HG03354 (cell line): ENCODE data around the gene TTLL8.

Experiments
- ATAC-seq: cut with Tn5 transposase; IDR thresholded peaks from one replicate; pipeline ENCODE4 v1.9.1; 2021; ENCODE audit warnings: mild to moderate bottlenecking; ENCODE audit not compliant: unreplicated experiment, poor library complexity, severe bottlenecking

The TTLL8 gene

GRCh38 chr22:50084080-50084477, 26.0 kb upstream of the TTLL8 start:
- no peak for ATAC-seq

DNA sequence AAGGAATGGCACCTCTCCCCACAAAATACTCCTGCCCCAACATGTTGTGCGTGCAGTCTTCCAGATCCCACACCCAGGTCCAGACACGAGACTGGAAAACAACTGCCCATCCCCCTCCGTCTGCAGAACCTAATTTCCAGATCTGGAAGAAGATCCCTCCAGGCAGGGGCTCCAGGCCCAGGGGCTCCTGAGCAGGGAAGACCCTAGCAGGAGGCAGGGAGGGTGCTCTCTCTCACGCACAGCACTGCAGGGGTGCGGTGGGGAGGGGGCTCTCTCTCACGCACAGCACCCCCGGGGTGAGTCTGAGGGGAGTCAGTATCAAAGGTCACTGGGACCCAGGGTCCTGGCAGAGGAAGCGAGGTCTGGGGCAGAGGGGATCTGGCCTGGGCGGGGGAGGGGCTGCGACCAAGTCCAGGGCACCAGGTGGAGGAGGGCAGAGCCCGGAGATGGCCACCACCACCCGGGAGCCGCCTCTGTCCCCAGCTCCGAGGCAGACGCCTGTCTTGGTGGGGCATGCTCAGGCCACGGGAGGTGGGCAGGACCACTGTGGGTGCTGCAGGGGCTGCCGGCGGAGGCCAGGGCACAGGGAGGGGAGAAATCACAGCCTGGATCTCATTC, 25.5 kb upstream of the TTLL8 start:
- ATAC-seq, result no peak

- ATAC-seq, result no peak
These were observed 24.9 kb upstream of the TTLL8 start for GRCh38 chr22:50082961-50083461.

DNA sequence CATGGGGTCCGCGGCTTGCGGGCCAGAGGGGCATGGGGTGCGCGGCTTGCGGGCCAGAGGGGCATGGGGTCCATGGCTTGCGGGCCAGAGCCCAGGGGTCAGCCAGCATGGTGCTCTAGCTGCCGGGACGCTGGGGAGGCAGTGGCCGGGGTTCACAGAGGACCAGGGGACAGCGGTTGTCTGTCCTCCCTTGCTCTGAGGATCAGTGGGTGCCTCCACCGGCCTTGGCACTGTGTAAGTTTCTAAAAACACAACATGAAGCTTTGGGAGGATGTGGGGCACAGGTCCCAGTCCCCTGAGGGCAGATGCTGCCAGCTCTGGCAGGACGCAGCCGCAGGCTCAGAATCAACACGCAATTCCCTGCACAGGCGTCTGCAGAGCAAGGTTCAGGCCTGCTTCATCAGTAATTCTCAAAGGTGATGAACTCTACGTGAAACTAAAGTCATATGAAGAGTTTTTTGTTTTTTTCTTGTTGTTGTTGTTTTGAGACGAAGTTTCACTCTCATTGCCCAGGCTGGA, 24.2 kb upstream of the TTLL8 start:
- ATAC-seq, result no peak

DNA sequence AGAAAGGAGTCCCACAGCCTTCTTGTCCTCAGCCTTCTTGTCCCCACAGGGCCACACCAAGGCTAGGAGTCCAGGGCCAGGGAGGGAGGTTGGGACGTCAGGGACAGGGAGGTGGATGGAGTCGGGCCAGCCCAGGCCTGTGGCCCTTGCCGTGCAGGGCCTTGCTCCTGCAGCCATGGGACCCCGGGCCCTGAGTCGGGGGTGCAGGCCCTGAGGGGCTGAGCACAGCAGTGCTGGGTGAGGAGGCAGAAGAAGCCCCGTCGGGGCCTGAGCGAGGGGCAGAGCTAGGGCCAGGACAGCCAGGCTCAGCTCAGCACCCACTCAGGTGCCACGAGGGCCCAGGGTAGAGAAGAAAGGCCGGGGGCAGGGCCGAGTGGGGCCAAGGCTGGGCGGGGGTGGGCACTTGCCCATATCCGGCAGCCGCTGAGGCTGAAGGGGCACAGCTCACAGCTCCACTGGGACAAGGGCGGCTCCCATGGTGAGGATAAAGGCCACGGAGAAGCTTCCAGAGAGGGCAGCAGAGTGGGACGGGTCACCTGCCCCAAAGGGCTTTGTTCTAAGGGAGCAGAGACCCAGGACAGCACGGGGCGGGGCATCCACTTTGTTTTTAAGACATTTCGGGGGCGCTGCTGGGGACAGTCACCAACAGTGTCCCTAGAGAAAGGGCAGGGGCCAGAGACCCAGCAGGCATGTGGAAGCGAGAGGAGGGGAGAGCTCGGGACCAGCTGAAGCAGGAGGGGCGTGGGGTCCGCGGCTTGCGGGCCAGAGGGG, 23.5 kb upstream of the TTLL8 start:
- ATAC-seq, result no peak

DNA sequence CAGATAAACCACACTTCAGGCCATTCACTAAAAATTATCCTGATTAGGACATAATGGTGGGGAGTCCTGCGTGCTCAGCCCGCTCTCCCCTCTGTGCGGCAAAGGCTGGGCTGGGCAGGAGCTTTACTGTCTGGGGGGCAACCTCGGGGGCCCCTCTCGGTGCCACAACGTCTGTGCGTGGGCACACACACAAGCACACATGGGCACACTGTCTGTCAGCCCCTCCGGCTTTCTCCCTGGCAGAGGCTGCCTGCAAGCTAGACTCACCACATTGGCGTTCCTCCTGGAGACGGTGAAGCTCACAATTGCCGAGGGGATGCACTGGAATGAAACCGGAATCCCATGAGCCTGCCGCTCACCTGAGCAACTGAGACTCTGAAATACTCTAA, 22.0 kb upstream of the TTLL8 start:
- no peak for ATAC-seq

DNA sequence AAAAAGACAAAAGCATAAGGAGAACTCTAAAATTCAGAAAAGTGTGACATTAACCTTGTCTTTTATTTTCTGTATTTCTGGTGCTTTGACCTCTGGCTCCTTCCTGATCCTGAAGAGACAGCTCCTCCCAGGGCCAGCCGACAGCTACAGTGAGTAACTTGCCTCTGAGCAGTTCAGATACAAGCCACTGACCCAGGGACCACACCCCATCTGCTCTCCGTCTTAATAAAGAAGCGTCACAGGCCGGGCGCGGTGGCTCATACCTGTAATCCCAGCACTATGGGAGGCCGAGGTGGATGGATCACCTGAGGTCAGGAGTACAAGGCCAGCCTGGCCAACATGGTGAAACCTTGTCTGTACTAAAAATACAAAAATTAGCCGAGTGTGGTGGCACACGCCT, 20.7 kb upstream of the TTLL8 start:
- no peak for ATAC-seq

- no peak for ATAC-seq
These were observed 20.1 kb upstream of the TTLL8 start for GRCh38 chr22:50078246-50078645.

DNA sequence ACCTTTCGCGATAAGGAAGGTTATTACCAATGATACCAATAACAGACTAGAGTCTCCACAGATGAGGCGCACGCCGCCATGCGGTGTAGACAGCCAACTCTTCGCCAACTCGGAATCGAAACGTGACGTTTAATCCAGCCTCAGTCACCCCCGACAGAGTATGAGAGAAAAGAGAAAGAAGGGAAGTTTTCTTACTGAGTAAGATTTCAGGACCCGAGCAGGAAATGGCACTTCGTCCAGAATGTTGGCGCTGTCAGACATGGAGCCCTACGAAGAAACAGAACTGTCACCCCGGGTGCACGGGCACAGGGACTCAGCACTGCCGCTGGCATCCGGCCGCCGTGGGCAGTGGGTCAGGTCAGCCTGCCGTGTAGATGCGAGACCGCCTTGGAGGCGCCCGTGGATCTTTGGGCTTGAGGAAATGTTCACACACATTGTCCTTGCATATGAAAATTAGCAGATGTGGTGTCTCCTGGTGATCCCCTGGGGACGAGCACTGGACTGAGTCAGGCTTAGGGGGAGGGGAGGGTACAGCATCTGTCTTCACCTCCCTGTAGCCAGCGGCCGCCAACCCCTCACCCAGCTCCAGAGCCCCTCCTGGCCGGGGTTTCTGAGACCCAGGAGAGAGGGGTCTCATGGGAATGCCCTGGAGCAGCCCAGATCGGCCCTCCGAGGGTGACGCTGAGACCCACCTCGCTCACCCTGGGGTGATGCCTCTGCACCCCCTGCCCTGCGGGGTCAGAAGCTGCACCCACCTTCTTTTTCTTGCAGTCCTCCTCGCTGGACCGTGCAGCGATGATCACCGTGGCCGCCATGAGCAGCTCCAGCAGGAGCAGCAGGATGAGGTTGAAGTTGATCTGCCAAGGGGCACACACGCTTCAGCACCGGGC, 18.8 kb upstream of the TTLL8 start:
- ATAC-seq, result no peak

GRCh38 chr22:50074551-50075530, 16.7 kb upstream of the TTLL8 start:
- ATAC-seq, result no peak

DNA sequence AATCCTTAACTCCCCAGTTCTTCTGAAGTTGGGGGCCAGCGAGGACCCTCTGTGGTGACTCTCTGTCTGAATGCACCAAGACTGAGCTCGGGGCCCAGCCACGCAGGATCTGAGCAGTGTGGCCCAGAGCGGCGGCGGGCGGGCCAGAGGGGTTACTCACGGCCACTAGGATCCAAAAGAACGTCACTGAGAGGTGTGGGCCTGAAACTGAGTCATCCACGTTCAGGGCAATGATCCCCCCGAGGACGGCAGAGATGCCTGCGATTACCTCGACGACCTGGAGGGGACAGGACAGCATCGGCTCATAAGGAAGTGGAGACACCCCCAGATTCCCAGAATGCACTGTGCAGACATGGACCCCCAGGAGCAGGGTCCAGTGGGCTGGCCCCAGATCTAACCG, 16.0 kb upstream of the TTLL8 start:
- no peak for ATAC-seq

GRCh38 chr22:50072714-50073538, 14.8 kb upstream of the TTLL8 start:
- ATAC-seq, result no peak

DNA sequence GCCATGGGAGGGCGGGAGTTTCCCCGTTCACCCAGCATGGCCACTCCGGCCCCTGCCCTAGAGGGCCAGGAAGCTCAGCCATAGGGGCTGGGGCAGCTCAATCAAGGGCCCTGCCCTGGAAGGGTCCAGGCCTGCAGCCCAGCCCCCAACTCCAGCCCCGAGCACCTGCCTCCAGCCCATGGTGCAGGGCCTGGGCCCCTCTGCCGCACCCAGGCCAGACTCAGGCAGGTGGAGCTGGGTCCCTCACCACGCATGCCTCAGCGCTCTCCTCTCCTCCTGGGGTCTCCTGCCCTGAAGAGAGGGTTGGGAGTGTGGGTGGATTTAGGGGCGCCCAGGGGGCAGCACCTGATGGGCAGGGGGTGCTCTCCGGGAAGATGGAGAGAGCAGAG, 14.1 kb upstream of the TTLL8 start:
- no peak for ATAC-seq

DNA sequence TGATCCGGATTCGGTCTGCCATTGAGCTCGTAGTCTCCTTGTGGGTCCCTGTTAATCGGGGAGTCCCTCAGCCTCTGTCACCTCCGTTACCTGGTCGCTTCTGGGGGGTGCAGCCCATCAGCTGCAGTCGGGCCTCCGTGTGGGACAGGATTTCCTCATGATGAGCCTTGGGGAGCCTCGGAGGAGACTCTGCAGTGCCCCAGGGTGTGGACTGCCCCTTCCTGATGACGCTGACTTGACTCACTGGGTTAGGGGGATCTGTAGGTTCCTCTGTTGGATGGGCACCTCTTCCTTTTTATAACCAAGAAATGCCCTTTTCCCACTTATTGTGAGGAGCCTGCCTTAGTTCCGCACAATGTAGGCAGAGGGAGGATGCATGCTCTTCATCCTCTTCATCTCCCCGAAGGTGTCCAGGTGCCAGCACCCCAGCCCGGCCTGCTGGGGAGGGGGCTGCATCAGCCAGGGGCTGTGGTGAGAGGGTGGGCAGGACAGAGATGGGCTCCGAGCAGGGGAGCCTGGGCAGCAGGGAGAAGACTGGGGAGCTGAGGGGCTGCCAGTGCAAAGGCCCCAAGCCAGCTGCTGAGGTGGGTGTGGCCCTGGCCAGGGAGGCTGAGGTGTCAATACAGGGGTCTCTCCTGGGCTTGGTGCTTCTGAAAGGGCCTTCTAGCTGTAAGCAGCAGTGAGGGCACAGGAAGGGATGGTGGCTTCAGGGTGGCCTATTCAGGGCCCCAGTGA, 13.5 kb upstream of the TTLL8 start:
- no peak for ATAC-seq

DNA sequence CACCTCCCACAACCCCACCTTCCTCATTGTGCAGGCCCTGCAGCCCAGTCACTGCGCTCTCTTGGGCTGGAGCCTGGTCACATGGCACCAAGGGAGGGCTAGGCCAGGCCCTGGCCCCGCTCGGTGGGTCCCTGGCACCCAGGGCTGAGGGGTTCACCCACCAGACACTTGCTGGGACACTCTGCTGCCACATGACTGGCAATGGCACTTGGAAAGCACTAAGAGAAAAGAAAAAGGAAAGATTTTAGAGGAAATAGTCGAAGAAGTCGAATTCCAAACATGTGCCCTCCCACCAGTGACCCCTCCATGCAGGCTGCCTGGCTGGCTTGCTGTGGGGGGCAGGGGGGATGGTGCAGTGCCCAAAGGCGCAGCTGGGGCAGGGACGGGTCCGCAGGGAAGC, 12.3 kb upstream of the TTLL8 start:
- ATAC-seq, result no peak

DNA sequence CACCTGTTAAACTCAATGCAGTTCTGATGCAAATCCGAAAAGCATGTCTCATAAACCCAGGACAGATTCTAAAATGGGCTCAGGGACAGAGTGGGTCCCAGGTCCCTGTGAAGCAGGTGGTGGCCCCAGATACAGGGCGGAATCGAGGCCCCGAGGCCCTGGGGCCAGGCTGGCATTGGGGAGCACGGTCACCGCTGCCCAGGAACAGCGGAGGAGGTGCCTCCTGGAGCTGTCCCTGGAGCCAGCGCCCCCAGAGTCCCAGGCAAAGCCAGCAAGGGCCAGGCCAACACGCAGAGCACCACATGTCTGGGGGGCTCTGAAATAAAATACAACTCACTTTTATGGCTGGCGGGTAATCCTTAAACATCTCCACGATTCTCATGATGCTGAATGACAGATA, 10.0 kb upstream of the TTLL8 start:
- ATAC-seq, result no peak

DNA sequence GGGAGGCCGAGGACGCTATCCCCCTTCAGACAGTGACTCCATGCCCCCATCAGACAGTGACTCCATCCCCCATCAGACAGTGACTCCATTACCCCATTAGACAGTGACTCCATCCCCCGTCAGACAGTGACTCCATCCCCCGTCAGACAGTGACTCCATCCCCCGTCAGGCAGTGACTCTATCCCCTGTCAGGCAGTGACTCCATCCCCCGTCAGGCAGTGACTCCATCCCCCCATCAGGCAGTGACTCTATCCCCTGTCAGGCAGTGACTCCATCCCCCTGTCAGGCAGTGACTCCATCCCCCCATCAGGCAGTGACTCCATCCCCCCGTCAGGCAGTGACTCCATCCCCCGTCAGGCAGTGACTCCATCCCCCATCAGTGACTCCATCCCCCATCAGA, 9.1 kb upstream of the TTLL8 start:
- ATAC-seq, result no peak

- ATAC-seq, result no peak
These were observed 6.4 kb upstream of the TTLL8 start for GRCh38 chr22:50064453-50064852.
